ENCODE results near the gene CREBRF.

GRCh38 chr5:173152547-173152946, 96.4 kb downstream of the CREBRF start:
- TF ChIP-seq SUZ12 (IDR thresholded peaks at IDR 0.05; ENCODE audit: extremely low read depth, insufficient read depth, insufficient read length) (no peak), YY1 (IDR thresholded peaks at IDR 0.05; ENCODE audit: insufficient read depth, insufficient read length) (no peak)
